K562 (cell line): ENCODE results near the gene RAD52. TPM values are rescaled to one million over a fixed set of nuclear protein-coding genes. Genes with fewer than 3 reads are reported as not detected.

Source experiments
- polyA plus RNA-seq, 8 experiments: library from polyadenylated mRNA; depleted of rRNA in 4 of 8; stranded (reverse) in 5 of 8; unstranded in 3 of 8; fragments of >200 nt; fragmentation: Nextera tagmentation in 2 of 8; fragmentation: Illumina TruSeq in 1 of 8; extraction: Ambion mirVana in 2 of 8; extraction: Trizol in 1 of 8; gene quantifications; 2 replicates each; pipeline versions ENCODE4 v1.2.1 to v1.2.3, GENCODE V29; 2011 to 2014; ENCODE audit warnings: inconsistent platforms in 1 of 8, missing spikeins in 1 of 8
- total RNA-seq, 7 experiments: library from RNA; depleted of rRNA in 6 of 7; stranded (reverse); fragments of >200 nt in 6 of 7; fragmentation: Illumina TruSeq in 2 of 7; extraction: Trizol in 2 of 7; gene quantifications; 2 replicates each; pipeline versions ENCODE4 v1.2.1 to v1.2.3, GENCODE V29; 2011 to 2021; ENCODE audit warnings: low replicate concordance in 1 of 7

RAD52 gene
- total and polyA plus RNA-seq, 9 of the 15 experiments (the other 6 are each of a cell fraction or from before 2014, with no cell fraction given) = 1.3 to 15.9 (median 9.3) TPM

Other genes with a start within 250 kb of the RAD52 start
- gene WNK1, start 197.1 kb downstream of the RAD52 start, total RNA-seq (2014; rRNA removed) = 21.4 and 24.7 TPM in 2 replicates
- gene WNK1, start 197.1 kb downstream of the RAD52 start, total RNA-seq (2014; rRNA removed; fragmentation: Illumina TruSeq; extraction: Trizol) = 32.5 and 33.3 TPM in 2 replicates
- 32.0 and 37.2 TPM in 2 replicates for gene WNK1, start 197.1 kb downstream of the RAD52 start, total RNA-seq (2015; rRNA removed; fragmentation: Illumina TruSeq; extraction: Trizol)
- 59.1 and 73.9 TPM in 2 replicates for gene WNK1, start 197.1 kb downstream of the RAD52 start, total RNA-seq (2021)
- 30.8 and 31.0 TPM in 2 replicates for gene WNK1, start 197.1 kb downstream of the RAD52 start, polyA plus RNA-seq (2011; rRNA removed)
- 62.6 and 66.0 TPM in 2 replicates for gene WNK1, start 197.1 kb downstream of the RAD52 start, polyA plus RNA-seq (2014; fragmentation: Illumina TruSeq; extraction: Trizol)
- 10 to 100 TPM in 1 of 2 experiments, 1 to 10 TPM in 1; 4.3 to 13.2 TPM for gene WNK1, start 197.1 kb downstream of the RAD52 start, polyA plus RNA-seq (2014; fragmentation: Nextera tagmentation; extraction: Ambion mirVana)
- gene WNK1, start 197.1 kb downstream of the RAD52 start, polyA plus RNA-seq (2014; rRNA removed) = 27.2 and 30.8 TPM in 2 replicates
- gene ERC1, start 41.5 kb upstream of the RAD52 start, total RNA-seq (2014; rRNA removed) = 3.3 and 4.8 TPM in 2 replicates
- 6.3 and 8.3 TPM in 2 replicates for gene ERC1, start 41.5 kb upstream of the RAD52 start, total RNA-seq (2014; rRNA removed; fragmentation: Illumina TruSeq; extraction: Trizol)
- 5.8 and 7.1 TPM in 2 replicates for gene ERC1, start 41.5 kb upstream of the RAD52 start, total RNA-seq (2015; rRNA removed; fragmentation: Illumina TruSeq; extraction: Trizol)
- 10.9 and 11.8 TPM in 2 replicates for gene ERC1, start 41.5 kb upstream of the RAD52 start, total RNA-seq (2021)
- gene ERC1, start 41.5 kb upstream of the RAD52 start, polyA plus RNA-seq (2011; rRNA removed) = 2.6 and 2.7 TPM in 2 replicates
- 5.4 and 6.1 TPM in 2 replicates for gene ERC1, start 41.5 kb upstream of the RAD52 start, polyA plus RNA-seq (2014; fragmentation: Illumina TruSeq; extraction: Trizol)
- gene ERC1, start 41.5 kb upstream of the RAD52 start, polyA plus RNA-seq (2014; fragmentation: Nextera tagmentation; extraction: Ambion mirVana) = 1 to 10 TPM in 1 of 2 experiments, under 1 TPM in 1; 0.74 to 1.4 TPM
- gene ERC1, start 41.5 kb upstream of the RAD52 start, polyA plus RNA-seq (2014; rRNA removed) = 2.5 and 3.2 TPM in 2 replicates